Choroid plexus epithelial cell (primary cell): ENCODE results near the gene RRAGC.
"Not testable (repeated sequence)": the region's sequence is repeated elsewhere in the genome, so short reads cannot be mapped to it uniquely, and the experiment has no call there.

Source experiments
- DNase-seq: peaks from one replicate; pipeline ENCODE4 v3.0.0-alpha.2; 2010; ENCODE audit warnings: low read depth
- H3K4me3 ChIP-seq: 2 replicates; pipeline ENCODE4 v1.5.1; 2011; ENCODE audit warnings: low read depth, mild to moderate bottlenecking, control low read depth, low read length, moderate library complexity
- TF ChIP-seq, protein P1 (sequence below): conservative IDR thresholded peaks from 2 replicates; pipeline ENCODE4 v1.5.1; 2011; ENCODE audit warnings: low read depth, mild to moderate bottlenecking, control low read depth, inconsistent platforms, low read length, moderate library complexity

Gene RRAGC

DNA sequence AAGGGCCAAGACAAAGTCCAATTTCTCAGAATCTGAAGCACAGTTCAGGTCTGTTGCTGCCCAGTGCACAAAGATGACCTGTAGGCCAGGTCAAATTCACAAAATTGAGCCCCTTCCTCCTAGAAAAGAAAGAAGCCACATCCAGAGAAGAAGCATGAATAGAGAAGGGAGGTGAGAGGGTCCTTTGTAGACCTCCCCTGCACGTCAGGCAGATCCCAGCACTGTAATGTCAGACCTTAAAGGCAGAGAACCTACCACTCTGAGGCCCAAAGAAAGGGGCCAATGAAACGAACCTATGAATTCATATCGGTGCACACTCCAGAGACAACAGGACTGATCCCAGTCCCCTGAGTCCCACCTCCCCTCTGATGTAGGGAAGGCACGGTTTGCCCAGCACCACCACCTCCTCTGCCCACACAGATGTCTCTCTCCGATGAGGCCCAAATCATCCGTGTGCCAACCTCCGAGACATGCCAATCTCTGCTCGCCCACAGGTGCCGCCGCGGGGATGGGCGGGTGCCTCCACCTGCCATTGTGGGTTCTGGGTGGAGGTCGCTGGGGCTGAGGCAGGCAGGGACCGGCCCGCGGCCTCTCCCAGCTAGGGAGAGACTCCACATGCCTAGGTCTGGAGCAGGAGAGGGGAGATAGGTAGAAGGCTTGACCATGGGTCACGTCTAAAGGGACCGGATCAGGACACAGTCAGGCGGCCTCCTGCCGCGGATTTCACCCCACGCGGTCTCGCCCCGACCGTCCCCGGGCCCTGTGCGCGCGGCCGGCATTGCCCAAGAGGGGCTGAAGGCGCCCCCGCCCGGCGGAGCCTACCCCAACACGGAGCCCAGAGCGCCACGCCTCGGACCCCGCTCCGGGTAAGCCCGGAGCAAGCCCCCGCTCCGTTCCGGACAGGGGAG is 42.1 kb downstream of the RRAGC start:
- TF ChIP-seq, protein P1, sequence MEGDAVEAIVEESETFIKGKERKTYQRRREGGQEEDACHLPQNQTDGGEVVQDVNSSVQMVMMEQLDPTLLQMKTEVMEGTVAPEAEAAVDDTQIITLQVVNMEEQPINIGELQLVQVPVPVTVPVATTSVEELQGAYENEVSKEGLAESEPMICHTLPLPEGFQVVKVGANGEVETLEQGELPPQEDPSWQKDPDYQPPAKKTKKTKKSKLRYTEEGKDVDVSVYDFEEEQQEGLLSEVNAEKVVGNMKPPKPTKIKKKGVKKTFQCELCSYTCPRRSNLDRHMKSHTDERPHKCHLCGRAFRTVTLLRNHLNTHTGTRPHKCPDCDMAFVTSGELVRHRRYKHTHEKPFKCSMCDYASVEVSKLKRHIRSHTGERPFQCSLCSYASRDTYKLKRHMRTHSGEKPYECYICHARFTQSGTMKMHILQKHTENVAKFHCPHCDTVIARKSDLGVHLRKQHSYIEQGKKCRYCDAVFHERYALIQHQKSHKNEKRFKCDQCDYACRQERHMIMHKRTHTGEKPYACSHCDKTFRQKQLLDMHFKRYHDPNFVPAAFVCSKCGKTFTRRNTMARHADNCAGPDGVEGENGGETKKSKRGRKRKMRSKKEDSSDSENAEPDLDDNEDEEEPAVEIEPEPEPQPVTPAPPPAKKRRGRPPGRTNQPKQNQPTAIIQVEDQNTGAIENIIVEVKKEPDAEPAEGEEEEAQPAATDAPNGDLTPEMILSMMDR, result no peak
- DNase-seq, result no peak
- H3K4me3 ChIP-seq, result no peak overlapping the region

DNA sequence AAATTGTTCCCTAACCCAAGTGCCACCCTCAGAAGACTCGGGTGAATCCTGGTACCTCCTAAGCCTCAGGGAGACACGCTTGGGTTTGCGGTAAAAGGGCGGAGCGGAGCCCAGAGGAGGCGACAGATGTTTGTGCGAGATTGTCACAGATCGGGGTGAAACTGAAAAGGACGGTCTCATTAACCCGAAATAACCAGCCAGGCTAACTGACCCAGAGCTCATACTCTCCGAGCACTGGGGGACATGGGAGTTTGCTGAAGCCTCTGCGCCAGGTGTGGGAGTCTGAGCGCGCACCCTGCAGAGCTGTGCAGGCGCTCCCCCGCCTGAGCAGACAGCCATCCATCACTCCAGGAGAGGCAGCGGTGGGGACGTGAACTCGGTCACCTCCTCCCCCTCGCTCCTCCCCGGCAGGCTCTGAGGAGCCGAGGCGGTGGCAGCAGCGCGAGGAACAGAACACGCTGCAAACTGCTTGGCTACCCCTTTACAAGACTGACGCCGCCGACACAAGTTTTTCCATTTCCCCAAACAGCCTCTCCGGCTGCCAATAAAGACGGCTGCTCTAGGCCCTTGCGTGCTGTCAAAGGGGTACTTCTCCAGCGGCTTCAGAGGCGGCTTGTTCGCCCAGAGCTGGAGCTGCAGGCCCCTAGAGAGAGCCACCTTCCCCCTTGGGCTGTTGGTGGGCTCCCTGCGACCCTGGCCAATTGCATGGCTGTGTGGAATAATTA is 43.5 kb downstream of the RRAGC start:
- H3K4me3 ChIP-seq, result no peak overlapping the region
- TF ChIP-seq, protein P1, result no peak
- DNase-seq, result no peak

DNA sequence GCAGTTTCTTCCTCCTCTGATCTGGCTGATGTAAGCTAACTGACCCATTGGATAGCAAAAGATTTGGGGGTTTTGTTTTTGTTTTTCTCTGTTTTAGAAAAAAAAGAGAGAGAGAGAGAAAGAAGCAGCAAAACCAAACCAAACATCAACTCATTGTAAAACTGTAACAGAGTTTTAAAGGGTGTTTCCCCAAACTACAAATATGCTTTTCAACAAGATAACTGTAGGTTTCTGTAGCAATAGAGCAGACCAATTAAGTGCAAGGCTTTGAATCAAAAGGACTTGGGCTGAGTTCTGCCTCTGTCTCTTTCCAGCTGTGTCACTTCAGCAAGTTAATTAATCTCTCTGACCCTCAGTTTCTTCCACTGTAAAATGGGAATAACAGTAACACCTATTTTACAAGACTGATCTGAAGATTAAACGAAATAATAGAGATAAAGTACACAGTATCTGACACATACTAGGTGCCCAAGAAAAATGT is 44.5 kb downstream of the RRAGC start:
- DNase-seq, result no peak
- TF ChIP-seq, protein P1, result no peak
- H3K4me3 ChIP-seq, result no peak overlapping the region

DNA sequence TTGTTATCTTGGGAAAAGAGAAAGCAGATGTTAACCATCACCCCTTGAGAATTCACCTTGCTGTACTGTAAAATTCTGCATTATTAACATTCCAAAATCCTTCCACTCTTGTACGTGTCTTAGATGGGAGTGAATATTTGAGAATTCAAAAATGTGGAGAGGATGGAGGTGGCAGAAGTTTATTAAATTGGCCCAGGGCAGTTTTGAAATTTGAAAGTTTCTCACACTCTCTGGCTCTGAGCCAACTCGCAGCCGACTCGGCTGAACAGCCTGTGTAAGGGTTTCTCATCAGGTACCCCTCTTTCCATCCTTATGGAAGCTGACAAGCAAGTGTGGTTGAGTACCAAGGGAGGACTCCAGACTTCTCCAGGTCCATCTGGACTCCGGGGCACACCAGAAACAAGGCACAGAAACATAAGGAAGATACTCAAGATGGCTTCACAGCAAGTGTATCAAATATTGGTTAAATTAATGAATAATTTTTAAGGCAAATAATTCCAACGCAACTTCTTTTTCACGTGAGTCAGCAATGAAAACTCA is 45.1 kb downstream of the RRAGC start:
- TF ChIP-seq, protein P1, result no peak
- DNase-seq, result no peak
- H3K4me3 ChIP-seq, result no peak overlapping the region

DNA sequence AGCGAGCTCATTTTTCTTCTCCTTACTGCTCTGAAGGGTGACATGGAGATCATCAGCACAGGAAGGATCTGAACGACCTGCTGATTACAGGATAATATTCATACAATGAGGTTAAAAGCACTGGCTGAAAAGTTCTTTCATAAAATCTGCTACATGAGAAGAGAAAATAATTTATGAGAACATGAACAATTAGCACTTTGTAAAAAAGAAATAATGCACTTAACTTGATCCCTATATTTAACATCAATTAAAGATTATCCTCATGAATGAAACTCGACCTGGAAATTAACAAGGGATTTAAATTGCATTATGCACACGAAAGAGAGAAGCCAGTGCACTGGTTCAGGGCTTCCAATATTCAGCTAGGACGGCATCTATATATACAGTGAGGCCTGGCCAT is 46.6 kb downstream of the RRAGC start:
- no peak overlapping the region for H3K4me3 ChIP-seq
- TF ChIP-seq, protein P1, result no peak
- DNase-seq, result no peak

DNA sequence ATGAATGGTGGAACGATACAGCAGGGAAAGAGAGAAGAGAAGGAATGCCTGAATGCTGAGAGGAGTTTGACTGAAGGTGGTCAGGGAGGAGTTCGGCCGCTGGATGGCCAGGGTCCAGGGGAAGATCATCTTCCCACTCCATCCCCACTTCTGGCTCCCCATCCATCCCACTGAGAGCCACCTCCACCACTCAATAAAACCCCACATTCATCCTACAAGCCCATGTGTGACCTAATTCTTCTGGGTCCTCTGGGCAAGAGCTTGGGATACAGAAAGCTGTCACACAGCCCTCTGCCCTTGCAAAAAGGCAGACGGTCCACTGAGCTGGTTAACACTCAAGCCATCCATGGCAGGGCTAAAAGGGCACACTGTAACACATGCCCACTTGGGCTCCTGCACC is 48.1 kb downstream of the RRAGC start:
- not testable (repeated sequence) for DNase-seq, H3K4me3 ChIP-seq

DNA sequence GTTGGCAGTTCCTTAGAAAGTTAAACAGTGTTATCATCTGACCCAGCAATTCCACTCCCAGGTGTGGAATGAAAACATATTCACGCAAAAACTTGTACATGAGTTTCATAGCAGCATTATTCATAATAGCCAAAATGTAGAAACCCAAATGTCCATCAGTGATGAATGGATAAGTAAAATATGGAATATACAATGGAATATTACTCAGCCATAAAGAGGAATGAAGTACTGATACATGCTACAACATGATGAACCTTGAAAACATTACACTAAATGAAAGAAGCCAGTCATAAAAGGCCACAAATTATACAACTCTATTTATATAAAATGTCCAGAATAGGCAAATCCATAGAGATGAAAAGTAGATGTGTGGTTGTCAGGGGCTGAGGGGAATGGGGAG is 53.5 kb downstream of the RRAGC start:
- DNase-seq, result no peak
- H3K4me3 ChIP-seq, result no peak overlapping the region
- TF ChIP-seq, protein P1, result no peak
